K562 (cell line): ENCODE results near the gene AHCYL1. TPM values are rescaled to one million over a fixed set of nuclear protein-coding genes. Genes with fewer than 3 reads are reported as not detected.

Experiments
- ELK1 ChIP-seq: sonication (generic); formaldehyde crosslinking; IDR thresholded peaks from 2 replicates; pipeline ENCODE4 v1.8.1; 2022; ENCODE audit warnings: missing genetic modification reagents
- KHSRP ChIP-seq: fragments of 450-650 bp; IDR thresholded peaks from 2 replicates; pipeline ENCODE4 v1.6.1; 2017
- RFX1 ChIP-seq: fragments of 450-650 bp; IDR thresholded peaks from 2 replicates; pipeline ENCODE4 v1.6.1; 2016; ENCODE audit warnings: mild to moderate bottlenecking, moderate library complexity
- SREBF2 ChIP-seq: sonication (generic); formaldehyde crosslinking; IDR thresholded peaks from 2 replicates; pipeline ENCODE4 v1.4.0; 2020; ENCODE audit warnings: mild to moderate bottlenecking, missing genetic modification reagents
- TBL1XR1 ChIP-seq, 2 experiments: IDR thresholded peaks; 2 replicates each; pipeline ENCODE4 v1.6.1; 2012; ENCODE audit warnings: improper control_type of control experiment in 2 of 2, low read length in 2 of 2, mild to moderate bottlenecking in 1 of 2
- XRCC4 ChIP-seq: IDR thresholded peaks from one replicate; pipeline ENCODE4 v1.6.1; 2011; ENCODE audit not compliant: insufficient read depth, insufficient read length; ENCODE audit errors: extremely low read depth
- ZBTB40 ChIP-seq, 2 experiments: fragments of 450-650 bp in 1 of 2; sonication (generic) in 1 of 2; formaldehyde crosslinking in 1 of 2; IDR thresholded peaks; 2 replicates each; pipeline versions ENCODE4 v1.7.1 to v1.9.0; 2016 to 2022; ENCODE audit warnings: inconsistent platforms in 1 of 2, mild to moderate bottlenecking in 1 of 2, missing genetic modification reagents in 1 of 2
- polyA plus RNA-seq, 8 experiments: library from polyadenylated mRNA; depleted of rRNA in 4 of 8; stranded (reverse) in 5 of 8; unstranded in 3 of 8; fragments of >200 nt; fragmentation: Nextera tagmentation in 2 of 8; fragmentation: Illumina TruSeq in 1 of 8; extraction: Ambion mirVana in 2 of 8; extraction: Trizol in 1 of 8; gene quantifications; 2 replicates each; pipeline versions ENCODE4 v1.2.1 to v1.2.3, GENCODE V29; 2011 to 2014; ENCODE audit warnings: inconsistent platforms in 1 of 8, missing spikeins in 1 of 8
- total RNA-seq, 7 experiments: library from RNA; depleted of rRNA in 6 of 7; stranded (reverse); fragments of >200 nt in 6 of 7; fragmentation: Illumina TruSeq in 2 of 7; extraction: Trizol in 2 of 7; gene quantifications; 2 replicates each; pipeline versions ENCODE4 v1.2.1 to v1.2.3, GENCODE V29; 2011 to 2021; ENCODE audit warnings: low replicate concordance in 1 of 7
- TF ChIP-seq, protein P1 (sequence below), 2 experiments: fragments of 450-650 bp; conservative IDR thresholded peaks; 2 replicates each; pipeline ENCODE4 v1.6.1; 2017; ENCODE audit warnings: mild to moderate bottlenecking in 2 of 2, moderate library complexity in 2 of 2
- TF ChIP-seq, protein P2 (sequence below): sonication (generic); formaldehyde crosslinking; IDR thresholded peaks from 2 replicates; pipeline ENCODE4 v1.8.0; 2022; ENCODE audit warnings: mild to moderate bottlenecking, missing genetic modification reagents

The AHCYL1 gene
- total and polyA plus RNA-seq, 9 of the 15 experiments (the other 6 are each of a cell fraction or from before 2014, with no cell fraction given), result 27.3 to 118 (median 44.5) TPM

DNA sequence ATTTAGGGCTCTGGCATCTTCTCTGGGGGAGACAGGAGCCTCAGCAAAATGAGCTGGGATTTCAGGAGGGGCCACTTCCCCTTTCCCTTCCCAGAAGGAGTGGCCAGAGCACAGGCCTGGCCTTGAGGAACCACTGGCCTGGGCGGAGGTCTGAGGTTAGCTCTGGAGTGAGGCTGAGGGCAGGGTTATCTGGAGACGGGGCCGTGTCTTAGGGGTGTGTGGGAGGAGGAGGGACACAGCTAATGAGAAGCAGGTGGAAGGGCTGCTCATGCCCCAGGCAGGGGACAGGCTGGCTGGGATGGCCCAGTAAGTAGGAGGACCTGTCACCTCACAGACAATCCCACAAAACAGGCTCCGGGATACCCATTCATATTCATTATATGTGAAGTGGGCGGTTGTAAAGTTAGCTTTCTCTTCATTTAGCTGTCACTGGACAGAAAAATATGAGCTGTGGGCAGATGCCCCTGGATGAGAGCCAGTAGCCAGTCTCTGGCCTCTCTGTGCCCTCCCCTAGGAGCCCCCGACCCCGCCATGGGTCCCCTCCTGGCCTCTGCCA lies 73.5 kb downstream of the AHCYL1 start (continued):
- TF ChIP-seq, protein P1, sequence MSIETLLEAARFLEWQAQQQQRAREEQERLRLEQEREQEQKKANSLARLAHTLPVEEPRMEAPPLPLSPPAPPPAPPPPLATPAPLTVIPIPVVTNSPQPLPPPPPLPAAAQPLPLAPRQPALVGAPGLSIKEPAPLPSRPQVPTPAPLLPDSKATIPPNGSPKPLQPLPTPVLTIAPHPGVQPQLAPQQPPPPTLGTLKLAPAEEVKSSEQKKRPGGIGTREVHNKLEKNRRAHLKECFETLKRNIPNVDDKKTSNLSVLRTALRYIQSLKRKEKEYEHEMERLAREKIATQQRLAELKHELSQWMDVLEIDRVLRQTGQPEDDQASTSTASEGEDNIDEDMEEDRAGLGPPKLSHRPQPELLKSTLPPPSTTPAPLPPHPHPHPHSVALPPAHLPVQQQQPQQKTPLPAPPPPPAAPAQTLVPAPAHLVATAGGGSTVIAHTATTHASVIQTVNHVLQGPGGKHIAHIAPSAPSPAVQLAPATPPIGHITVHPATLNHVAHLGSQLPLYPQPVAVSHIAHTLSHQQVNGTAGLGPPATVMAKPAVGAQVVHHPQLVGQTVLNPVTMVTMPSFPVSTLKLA (conservative IDR thresholded peaks at IDR 0.05), result no peak
- TF ChIP-seq, protein P2, sequence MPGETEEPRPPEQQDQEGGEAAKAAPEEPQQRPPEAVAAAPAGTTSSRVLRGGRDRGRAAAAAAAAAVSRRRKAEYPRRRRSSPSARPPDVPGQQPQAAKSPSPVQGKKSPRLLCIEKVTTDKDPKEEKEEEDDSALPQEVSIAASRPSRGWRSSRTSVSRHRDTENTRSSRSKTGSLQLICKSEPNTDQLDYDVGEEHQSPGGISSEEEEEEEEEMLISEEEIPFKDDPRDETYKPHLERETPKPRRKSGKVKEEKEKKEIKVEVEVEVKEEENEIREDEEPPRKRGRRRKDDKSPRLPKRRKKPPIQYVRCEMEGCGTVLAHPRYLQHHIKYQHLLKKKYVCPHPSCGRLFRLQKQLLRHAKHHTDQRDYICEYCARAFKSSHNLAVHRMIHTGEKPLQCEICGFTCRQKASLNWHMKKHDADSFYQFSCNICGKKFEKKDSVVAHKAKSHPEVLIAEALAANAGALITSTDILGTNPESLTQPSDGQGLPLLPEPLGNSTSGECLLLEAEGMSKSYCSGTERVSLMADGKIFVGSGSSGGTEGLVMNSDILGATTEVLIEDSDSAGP, result no peak
- no peak for TF ChIP-seq TBL1XR1 (IDR thresholded peaks at IDR 0.05; ENCODE audit: low read length in 2 of 2)
- TF ChIP-seq SREBF2 (CRISPR knock-in tag), result no peak
- no peak for TF ChIP-seq RFX1
- no peak for TF ChIP-seq ELK1 (CRISPR knock-in tag)
- no peak for TF ChIP-seq XRCC4
- TF ChIP-seq ZBTB40 (IDR thresholded peaks at IDR 0.05), result no peak
- TF ChIP-seq ZBTB40 (CRISPR knock-in tag; IDR thresholded peaks at IDR 0.05), result no peak
- TF ChIP-seq KHSRP, result no peak
